Stimulated activated CD8-positive, alpha-beta memory T cell treated with anti-CD3 and anti-CD28 coated beads, Interleukin-7, amount 100 ng/mL, for 24 hours (primary cell): ENCODE data around the gene GRPEL2.

ENCODE experiments used
- DNase-seq: peaks from one replicate; pipeline ENCODE4 v3.0.0-alpha.2; 2020; ENCODE audit warnings: low read depth

The GRPEL2 gene

DNA sequence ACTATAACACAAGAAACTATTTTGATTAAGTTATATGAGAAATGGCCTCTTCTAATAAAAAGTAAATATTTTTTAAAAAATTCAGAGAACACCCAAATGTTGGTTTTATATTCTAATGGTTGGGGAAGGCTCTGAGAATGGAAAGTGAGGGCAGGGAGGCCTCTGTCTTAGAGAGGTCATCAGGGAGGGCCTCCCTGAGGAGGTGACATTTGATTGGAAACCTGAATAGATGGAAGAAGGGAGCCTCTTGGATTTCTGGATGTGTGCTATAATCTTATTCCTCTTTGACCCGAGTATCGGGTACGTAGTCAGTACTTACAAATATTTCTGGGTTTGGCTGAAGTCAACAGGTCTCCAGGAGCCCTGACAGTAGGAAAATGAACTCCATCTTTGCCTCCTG, 26.1 kb upstream of the GRPEL2 start:
- DNase-seq: no peak

GRCh38 chr5:149320791-149321330, 24.4 kb upstream of the GRPEL2 start:
- no peak for DNase-seq

GRCh38 chr5:149322518-149322917, 22.8 kb upstream of the GRPEL2 start:
- DNase-seq: no peak

- DNase-seq: no peak
Measured at GRCh38 chr5:149323210-149323609, 22.1 kb upstream of the GRPEL2 start.

DNA sequence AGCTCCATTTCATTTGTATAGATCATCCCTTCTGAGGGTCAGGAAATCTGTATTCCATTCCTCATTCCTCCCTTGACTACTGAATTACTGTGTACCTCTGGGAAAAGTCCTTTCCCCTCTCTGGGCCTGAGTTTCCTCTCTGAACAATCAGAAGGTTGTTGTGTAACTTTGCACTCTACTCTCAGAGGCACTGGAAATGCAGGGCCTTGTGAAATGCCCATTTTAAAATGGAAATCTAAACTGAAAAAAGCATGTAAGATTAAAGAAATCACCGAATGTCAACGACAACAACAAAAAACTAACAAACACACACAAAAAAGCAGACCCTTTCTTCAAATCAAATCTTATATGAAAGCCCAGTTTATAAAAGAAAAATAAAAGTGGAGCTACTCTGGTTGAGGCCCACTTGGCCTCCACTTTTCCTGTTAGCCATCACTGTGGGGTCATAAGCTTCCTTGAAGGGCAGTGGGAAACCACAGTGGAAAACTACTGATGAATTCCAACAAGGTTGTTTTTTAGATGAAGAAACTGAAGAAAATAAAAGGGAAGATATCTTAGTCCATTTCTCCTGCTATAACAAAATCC, 21.6 kb upstream of the GRPEL2 start:
- no peak for DNase-seq

DNA sequence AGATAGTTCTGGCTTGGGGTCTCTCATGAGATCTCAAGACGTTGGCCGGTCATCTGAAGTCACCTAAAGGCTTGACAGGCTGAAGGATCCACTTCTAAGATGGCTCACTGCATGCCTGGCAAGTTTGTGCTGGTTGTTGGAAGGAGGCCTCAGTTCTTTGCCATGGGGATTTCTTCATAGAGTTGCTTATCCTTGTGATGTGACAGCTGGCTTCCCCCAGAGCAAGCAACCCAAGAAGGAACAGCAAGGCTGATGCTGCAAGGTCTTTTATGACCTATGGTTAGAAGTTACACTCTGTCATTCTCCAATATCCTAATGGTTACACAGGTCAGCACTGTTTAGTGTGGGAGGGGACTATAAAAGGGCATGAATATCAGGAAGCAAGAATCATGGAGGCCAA, 20.7 kb upstream of the GRPEL2 start:
- DNase-seq: no peak

DNA sequence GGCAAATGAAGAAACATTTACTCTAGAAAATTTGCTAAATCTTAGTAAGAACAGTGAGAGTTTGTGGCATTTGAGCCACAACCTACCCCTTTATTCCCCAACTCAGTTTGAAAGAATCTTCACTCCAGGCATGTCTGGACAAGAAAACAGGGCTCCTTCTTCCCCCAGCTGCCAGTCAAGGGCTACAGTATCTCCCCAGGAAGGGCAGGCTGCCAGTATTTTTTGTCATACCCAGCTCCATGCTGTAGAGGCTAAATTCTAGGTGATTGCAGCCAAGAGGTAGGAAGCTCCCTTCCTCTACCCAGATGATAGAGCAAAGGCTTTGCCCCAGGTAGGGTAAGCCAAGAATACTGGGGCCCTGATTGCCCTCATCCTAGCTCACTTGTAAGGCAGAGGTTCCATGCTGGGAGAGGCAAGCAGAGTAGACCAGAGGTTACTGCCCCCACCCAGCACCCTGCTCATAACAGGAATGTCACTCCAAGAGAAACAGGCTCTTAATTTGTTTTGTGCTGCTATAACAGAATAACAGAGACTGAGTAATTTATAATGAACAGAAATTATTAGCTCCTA, 20.0 kb upstream of the GRPEL2 start:
- no peak for DNase-seq

DNA sequence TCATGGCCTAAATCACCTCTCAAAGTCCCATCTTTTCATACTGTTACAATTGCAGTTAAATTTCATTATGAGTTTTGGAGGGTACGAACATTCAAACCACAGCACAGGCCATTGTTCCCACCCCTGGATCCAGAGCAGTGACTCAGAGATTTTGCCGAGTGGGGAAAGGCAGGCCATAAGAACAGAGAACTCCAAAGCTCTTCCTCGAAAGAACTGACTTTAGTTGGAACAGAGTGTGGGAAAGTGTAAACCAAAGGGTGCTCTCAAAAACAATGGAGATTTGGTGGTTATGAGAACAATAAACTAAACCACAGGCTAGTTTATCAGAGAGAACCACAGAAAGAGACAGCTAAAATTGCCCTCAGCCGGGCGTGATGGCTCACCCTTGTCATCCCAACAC, 19.4 kb upstream of the GRPEL2 start:
- DNase-seq: no peak

GRCh38 chr5:149326611-149327010, 18.7 kb upstream of the GRPEL2 start:
- DNase-seq: no peak

- no peak for DNase-seq
Measured at GRCh38 chr5:149328177-149328576, 17.1 kb upstream of the GRPEL2 start.

GRCh38 chr5:149333711-149334443, 11.4 kb upstream of the GRPEL2 start:
- no peak for DNase-seq

- no peak for DNase-seq
Measured at GRCh38 chr5:149337736-149338135, 7.6 kb upstream of the GRPEL2 start.

GRCh38 chr5:149338364-149338763, 6.9 kb upstream of the GRPEL2 start:
- no peak for DNase-seq

DNA sequence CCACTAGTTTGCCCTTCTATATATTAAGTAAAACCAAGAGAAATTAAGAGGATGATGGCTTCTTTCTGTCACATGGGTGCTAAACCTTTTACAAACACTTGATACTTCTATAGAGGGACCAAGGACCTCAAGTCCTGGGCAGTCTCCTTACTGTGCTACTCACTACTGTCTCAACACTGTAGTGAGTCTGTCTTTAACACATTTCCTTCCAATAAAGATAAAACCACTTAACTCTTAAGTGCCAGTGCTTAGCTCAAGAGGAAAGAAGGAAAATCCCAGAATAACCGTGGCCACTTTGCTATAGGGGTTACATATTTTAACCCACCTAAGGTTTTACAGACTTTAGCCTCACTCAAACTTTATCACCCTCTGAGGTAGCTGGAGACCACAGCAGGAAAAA, 4.4 kb upstream of the GRPEL2 start:
- no peak for DNase-seq

DNA sequence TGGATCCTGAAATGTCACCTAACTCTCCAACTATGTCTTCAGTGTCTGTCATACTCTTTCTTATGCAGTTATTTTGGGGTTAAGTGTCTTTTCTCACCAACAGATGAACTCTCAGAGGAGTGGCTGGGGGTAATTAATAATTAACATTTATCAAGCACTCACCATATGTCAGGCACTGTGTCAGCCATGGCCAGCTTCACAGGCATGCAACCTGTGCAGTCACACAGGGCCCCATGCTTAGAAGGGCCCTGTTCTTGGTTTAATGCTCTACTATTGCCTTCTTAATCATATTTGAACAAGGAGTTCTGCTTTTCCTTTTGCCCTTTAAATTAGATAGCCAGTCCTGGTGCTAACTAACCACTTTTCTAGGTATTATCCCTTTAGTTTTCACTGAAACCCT, 3.4 kb upstream of the GRPEL2 start:
- DNase-seq: no peak

GRCh38 chr5:149344151-149344550, 1.1 kb upstream of the GRPEL2 start:
- DNase-seq: no peak

GRCh38 chr5:149345892-149346222, 558 bp downstream of the GRPEL2 start:
- DNase-seq: no peak

DNA sequence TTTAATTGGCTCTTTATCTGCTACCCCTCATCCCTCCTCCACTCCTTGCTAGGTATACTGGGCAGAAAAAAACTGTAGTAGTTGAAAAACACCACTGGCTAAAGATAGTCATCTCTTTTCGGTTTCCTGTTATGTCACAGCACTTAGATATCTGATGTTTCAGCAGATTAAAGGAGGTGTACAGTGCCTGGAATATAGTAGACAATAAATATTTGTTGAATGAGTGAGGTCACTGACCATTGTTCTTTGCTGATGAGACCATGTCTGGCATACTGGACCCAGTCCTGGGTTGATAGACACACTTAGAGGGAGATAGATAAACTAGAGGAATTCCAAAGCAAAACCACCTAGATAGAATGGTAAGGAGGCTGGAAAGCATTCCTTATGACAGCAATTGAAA, 3.2 kb downstream of the GRPEL2 start:
- DNase-seq: no peak

- no peak for DNase-seq
Measured at GRCh38 chr5:149349382-149349781, 4.1 kb downstream of the GRPEL2 start.

DNA sequence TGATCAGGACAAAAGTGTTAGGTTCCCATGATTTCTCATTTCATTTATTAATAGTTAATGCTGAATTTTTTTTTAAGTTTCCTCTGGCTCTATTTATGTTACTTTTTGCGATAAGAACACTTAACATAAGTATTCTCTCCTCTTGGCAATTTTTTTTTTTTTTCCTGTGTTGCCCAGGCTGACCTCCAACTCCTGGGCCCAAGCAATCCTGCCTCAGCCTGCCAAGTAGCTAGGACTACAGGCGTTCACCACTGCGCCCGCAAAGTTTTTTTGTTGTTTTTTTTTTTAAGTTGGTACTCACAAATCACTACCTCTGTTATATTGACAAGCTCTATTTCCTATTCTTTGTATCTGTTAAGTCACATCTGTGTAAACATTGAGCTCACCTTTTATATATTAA, 6.9 kb downstream of the GRPEL2 start:
- no peak for DNase-seq

DNA sequence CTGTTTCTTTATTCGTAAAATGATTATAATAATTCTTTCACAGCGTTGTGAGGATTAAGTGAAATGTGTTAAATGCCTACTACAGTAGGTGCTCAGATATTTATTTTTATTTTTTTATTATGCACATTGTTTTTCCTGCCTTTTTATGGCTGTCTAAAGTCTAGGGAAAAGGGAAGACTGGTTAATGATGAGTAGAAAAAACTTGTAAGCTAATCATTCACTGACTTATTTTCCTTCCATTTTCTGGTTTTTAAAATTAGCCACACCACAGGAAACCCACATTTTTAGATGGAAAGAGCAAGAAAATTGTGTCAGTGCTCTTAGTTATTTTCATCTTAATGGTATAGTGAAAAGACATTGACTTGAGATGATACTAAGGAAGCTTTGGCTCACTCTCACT, 8.6 kb downstream of the GRPEL2 start:
- no peak for DNase-seq

GRCh38 chr5:149355688-149356087, 10.4 kb downstream of the GRPEL2 start:
- no peak for DNase-seq

DNA sequence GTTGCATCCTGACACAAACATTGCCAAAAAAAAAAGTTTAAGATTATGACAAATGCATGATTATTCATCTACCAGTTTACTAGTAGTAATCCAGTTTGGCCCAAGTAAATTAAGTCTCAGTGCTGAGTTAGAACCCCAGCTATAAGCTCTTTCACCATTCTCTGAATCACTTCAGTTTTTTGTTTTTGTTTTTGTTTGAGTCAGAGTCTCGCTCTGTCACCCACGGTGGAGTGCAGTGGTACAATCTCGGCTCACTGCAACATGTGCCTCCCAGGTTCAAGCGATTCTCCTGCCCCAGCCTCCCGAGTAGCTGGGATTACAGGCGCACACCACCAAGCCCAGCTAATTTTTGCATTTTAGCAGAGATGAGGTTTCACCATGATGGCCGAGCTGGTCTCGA, 11.1 kb downstream of the GRPEL2 start:
- no peak for DNase-seq
